Peyer's patch (tissue), 4 donors: Measurements from ENCODE around the gene RIMKLB.

Source experiments
- POLR2A ChIP-seq, 2 donors: fragments of 450-650 bp; IDR thresholded peaks; one replicate each; pipeline ENCODE4 v1.5.1; 2017; ENCODE audit warnings: antibody characterized with exemption in 2 of 2, mild to moderate bottlenecking in 2 of 2, moderate library complexity in 2 of 2
- TF ChIP-seq, protein P1 (sequence below), 6 experiments: fragments of 450-650 bp in 4 of 6; fragments of 200-600 bp in 2 of 6; sonication (generic) in 1 of 6; IDR thresholded peaks; one replicate each; pipeline ENCODE4 v1.5.1; 2017 to 2019; ENCODE audit warnings: antibody characterized with exemption in 6 of 6, mild to moderate bottlenecking in 3 of 6, moderate library complexity in 1 of 6

DNA sequence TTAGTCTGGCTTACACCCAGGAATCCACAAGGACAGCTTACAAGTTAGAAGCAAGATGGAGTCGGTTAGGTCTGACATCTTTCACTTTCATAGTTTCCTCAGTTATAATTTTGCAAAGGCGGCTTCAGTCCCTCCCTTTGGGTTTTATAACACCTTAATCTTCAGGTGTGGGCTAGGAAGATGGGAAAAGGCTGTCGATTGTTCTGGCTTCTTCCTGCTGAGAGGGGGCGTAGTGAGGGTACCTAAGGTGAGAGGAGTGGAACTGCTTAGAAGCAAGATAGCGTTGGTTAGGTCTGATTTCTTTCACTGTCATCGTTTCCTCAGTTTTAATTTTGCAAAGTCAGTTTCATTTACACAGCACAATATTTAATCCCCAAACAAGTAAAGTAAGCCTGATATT, 134.7 kb downstream of the RIMKLB start:
- TF ChIP-seq, protein P1, sequence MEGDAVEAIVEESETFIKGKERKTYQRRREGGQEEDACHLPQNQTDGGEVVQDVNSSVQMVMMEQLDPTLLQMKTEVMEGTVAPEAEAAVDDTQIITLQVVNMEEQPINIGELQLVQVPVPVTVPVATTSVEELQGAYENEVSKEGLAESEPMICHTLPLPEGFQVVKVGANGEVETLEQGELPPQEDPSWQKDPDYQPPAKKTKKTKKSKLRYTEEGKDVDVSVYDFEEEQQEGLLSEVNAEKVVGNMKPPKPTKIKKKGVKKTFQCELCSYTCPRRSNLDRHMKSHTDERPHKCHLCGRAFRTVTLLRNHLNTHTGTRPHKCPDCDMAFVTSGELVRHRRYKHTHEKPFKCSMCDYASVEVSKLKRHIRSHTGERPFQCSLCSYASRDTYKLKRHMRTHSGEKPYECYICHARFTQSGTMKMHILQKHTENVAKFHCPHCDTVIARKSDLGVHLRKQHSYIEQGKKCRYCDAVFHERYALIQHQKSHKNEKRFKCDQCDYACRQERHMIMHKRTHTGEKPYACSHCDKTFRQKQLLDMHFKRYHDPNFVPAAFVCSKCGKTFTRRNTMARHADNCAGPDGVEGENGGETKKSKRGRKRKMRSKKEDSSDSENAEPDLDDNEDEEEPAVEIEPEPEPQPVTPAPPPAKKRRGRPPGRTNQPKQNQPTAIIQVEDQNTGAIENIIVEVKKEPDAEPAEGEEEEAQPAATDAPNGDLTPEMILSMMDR (IDR thresholded peaks at IDR 0.05) = no peak
- TF ChIP-seq POLR2A (IDR thresholded peaks at IDR 0.05) = no peak
